NCI-H1092 treated with DMSO at 0.1 percent for 48 hours (cell line): ENCODE results near the gene CUZD1.

Experiments
- DNase-seq: peaks from one replicate; lab custom pipeline; 2025; lab: John Stamatoyannopoulos, UW

CUZD1 gene

GRCh38 chr10:122855745-122856144 is 10.1 kb upstream of the CUZD1 start:
- no peak for DNase-seq

GRCh38 chr10:122854648-122855047 is 9.0 kb upstream of the CUZD1 start:
- no peak for DNase-seq

DNA sequence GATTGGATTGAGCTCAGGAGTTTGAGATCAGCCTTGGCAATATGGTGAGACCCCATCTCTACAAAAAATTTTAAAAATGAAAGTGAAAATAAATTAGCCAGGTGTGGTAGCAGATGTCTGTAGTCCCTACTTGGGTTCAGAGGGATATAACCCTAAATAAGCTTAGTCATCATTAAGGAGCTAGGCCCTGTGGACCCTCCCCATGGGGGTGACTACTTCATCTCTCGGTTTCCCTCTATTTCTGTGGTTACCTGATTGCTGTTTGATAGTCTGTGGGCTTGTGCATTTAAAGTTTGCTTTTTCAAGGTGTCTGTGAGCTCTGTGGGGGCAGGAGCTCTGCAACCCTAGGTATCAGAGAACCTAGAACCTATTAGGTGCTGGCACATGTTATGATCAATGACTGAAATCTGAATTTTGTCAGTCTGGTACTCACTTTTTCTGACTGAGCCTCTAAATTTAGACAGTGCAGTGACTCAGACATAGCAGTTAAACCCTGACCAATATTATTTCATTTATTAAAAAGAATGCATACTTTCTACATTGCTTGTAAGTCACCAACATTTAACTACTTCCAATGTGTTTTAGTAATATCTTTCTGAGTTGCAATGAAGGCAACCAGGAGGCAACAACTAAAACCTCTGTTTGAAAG is 8.1 kb upstream of the CUZD1 start:
- DNase-seq: no peak

DNA sequence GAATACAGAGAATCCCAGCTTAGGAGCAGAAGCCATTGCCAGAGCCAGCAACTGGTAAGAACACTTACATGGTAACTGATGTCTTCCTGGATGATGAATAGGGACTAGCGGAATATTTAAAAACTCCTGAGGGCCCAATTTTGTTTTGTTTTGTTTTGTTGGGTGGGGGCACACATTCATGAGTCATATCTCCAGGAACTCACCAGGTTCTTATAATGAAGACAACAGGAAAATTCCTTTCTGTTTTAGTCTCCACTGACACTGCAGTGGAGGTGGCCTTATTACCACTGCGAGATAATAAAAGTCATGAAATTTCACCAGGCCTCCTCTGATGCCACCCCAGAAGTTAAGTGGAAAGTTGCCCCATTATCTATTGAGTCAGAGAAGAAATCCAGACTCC is 6.6 kb upstream of the CUZD1 start:
- no peak for DNase-seq

DNA sequence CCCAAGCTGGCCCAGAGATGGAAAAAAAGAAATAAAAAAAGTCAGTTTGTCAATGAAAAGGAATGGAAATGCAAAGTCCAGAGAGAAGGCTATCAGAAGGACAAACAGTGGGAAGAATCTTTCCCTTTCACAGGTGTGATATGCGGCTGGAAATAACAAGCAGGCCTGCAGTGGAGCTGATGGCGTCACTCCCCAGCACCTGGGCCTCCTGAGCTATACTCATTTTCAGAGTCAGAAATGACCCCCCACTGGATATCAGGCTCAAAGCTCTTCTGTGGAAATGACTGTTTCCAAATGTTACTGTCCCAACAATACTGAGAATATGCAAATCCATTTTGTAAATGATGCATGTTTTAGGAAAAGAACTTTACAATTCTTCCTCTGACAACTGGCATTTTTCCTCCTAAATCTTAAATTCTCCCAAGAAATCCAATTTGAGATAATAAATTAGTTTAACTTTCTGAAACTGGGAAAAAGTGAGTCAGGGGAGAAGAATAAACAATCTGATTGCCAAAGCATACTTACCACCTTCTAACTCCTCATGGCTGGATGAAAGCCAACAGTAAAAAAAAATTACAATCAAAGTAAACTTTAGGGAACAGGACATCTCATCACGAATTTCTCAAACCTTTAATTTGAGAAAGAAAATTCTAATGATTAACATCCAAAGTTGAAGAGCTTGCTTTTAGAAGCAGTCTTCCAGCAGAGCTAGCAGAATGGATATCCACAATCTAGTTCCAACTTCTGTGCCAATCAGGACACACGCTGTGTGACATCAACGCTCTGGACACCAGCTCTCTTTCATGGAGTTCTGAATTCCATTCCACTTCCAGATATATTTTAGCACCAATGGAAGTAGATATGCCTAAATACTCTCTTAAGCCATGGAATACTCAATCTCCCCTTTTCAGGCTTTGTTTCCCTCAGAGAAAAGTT is 5.3 kb upstream of the CUZD1 start:
- DNase-seq: no peak

GRCh38 chr10:122849900-122850605 is 4.4 kb upstream of the CUZD1 start:
- DNase-seq: no peak

DNA sequence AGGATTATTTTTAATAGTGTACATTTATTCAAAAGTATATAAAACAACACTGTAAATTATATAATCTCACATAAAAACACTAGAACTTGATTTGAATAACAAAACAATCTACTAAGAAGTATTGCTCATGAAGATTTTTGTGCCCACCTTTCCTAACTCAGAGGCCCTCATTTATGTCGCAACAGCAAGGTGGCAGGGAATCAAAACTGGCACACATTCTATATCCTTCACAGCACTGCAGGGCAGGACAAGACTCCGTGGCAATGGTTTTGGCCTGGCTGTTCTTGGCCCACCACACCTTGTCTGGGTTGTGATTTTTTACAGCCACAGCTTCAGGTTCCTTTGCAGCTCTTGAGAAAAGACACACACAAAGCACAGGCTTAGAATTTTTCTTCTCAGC is 3.4 kb upstream of the CUZD1 start:
- DNase-seq: no peak

DNA sequence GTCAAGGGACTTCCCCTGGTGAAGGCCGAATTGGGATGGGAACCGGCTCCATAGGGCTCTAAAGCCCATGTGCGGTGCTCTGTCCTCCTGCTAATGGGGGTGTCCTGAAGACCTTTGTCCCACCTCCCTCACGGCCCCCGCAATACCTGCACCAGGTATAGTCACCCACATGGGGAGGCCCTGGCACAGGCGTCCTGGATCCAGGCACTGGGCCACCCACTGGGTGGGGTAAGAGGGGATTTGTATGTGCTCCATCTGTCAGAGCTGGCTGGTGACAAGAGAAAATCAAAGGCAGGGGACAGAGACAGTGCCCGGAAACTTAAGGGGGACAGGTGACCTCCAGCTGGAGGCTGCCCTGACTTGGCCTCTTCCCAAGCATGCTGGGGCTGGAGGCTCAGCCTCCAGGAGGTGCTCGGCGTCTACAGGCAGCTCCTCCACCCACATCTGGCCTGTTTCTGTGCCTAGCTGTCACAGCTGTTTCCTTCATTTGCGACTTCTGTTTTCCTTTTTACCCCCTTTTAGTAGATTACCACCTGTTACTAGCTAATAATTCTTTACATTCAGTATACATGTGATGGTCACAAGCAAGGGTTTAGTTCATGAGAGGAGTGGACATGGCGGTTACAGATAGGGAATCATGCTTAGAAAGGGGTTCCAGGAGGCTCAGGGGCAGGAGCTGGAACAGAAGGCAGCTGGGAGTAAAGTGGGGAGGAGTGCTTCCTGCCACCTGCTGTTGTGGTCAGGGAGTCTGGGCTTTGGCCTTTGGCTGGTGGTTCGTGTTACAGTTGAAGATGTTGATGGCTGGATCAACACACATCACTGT is 2.3 kb upstream of the CUZD1 start:
- DNase-seq: peak; percentile 2

GRCh38 chr10:122844146-122844545 is 1.5 kb downstream of the CUZD1 start:
- no peak for DNase-seq

GRCh38 chr10:122841569-122841968 is 4.1 kb downstream of the CUZD1 start:
- no peak for DNase-seq

DNA sequence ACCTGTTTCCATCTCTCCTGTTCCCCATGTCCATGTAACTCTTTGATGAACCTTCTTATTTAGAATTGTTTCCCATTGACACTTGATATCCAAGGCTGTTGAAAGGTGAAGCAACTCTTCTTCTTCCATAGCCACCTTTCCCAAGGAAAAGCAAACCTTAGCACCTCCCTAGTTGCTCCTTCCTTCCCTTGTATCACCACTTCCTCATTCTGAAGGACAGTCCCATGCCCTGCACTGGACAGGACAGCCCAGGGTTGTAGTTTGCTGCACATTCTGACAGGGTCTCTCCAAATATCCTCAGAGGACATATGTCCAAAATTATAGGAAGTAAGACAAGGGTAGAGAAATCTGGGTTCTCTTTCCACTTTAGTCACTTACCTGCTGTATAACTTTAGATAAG is 6.2 kb downstream of the CUZD1 start:
- no peak for DNase-seq

- no peak for DNase-seq
These were observed 6.8 kb downstream of the CUZD1 start for GRCh38 chr10:122838880-122839279.

DNA sequence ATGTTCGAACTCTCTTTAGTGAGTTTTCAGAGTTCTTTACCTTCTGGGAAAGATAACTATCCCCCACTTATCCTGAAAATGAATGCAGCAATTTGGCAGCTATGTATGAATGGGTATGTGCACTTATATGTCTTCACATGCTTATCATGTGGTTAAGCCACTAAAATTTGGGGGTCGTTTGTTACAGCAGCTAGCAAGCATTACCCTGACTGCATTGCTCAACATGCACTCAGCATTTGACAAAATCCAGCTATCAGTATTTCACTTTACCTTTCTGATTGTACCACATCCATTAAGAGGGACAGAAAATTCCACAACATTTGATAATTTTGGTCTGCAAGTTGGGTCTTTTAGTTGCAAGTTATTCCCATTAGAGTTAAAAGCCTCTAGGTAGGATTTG is 9.7 kb downstream of the CUZD1 start:
- no peak for DNase-seq

DNA sequence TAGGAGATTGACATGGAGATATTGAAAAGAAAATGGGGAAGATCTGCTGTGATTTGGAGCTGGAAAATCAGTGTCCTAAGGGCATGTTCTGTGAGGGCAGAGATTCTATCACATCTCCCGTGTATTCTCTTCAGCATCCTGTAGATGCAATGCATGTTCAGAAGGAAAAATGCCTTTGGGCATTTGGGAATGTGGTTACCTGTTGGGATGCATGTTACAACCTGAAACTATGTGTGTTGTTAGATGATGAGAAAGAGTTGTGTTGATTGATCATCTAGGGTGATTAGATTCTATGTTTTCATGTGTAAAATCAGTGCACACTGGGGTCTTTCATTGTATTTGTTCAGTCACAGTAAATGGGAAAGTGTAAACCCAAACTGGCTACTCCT is 14.7 kb downstream of the CUZD1 start:
- no peak for DNase-seq

DNA sequence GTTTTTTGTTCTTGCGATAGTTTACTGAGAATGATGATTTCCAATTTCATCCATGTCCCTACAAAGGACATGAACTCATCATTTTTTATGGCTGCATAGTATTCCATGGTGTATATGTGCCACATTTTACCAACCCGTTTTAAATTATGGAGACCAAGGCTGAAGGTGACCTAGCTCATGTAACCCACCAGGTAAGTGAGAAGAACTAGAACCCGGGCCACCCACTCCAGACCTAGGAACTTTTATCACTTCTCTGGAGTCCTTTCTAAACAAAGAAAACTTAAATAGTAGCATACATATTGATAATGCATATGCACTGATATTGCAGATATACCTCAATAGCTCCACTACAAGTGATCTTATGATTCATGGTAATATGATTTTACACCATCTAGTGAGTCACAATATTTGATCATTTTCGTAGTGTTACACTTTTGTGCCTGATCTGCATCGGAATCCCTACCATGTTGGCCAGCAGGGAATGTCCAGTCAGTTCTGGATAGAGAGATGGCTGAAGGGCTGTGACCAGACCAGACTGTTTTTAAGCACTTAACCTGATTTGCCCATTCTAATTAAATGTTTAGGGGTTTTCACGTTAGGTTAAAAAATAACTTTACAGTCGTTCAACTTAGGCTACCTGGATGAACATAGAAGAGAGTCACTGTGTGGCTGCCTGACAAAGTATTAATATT is 15.2 kb downstream of the CUZD1 start:
- no peak for DNase-seq

DNA sequence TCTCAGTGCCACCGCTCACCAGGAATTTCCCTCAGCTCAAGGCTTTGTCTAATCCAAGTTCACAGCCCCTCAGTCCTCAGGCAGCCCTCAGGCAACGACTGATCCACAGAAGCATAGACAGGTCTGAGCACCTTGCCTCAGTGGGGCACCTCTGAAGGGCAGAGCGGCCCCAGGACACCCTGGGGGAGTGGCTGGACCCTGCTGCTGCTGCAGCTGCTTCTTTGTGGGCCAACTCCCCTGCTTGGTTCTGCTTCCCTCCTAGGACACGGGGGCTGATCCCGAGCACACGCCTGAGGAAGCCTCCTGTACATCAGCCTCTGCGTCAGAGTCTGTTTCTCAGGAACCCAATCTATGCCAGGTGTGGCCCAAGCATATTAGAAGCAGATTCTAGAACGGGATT is 16.2 kb downstream of the CUZD1 start:
- no peak for DNase-seq

DNA sequence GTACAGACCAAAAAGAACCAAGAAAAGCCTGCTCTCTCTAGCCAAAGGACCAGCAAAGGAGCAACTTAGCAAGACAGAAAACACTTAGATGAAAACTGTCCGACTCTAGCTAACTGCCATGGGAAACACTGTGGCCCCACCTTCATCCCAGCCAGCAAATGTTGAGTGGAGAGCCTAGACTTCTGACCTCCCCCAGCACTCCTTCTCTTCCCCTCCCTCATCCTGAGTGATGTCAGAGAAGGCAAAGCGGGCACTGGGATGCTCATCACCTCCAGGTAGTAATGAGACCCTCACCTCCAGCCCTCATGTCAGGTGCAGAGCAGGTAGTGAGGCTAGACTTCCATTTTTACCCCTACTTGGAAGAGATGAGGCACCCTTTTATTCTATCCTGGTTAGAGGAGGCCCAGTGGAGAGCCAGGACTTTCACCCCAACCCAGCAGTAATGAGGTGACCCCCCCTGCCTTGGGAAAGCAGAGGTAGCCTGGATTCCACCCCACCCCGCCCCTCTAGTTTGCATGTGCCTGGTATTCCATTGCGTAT is 16.9 kb downstream of the CUZD1 start:
- no peak for DNase-seq

DNA sequence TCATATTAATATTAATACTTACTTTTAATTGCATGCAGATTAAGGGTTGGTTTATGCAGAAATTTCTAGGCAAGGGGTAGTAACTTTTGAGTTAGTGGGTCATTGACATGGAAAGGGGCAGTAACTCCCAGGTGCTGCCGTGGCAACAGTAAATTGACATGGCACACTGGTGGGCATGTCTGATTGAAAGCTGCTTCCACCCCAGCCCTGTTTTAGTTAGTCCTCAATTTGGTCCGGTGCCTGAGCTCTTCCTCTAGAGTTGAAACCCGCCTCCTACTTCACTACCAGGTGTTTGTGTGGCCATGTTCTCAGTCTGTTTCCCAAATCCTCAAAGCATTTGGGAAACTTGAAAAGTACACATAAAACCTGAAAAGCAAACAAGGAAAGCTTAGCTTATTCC is 18.4 kb downstream of the CUZD1 start:
- DNase-seq: no peak

DNA sequence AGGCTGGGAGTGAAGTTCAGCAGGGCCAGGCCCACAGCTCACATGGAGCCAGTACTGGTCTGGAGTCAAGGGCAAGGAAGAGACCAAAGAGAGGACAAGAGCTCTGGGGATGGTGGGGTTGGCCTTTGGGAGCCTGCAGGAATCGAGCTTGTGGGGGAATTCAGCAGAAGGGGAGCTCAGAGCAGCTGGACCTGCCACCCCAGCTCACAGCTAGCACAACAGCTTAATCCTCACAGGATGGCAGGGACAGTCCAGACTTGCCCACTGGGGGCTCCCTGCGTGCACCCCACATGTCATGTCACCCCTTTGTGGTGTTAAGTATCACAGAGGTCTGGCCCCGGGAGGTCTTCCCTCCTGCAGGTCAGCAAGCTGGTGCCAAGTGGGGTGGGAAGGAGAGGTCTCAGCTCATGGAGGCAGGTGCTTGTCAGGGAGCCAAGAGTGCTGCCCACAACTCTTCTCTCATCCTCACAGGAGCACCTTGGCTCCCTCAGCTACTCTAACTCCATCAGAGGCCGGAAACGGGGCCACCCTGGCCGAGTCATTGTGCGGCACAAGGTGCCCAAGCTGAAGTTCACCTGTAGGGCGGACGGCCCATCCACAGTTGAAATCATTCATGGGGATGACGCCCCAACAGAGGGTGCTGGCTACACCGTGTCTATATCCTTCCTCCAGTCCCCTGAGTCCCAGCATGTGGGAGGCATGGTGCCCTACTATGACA is 22.5 kb downstream of the CUZD1 start:
- DNase-seq: no peak

- DNase-seq: no peak
These were observed 23.8 kb downstream of the CUZD1 start for GRCh38 chr10:122821808-122822207.

GRCh38 chr10:122815458-122815857 is 30.2 kb downstream of the CUZD1 start:
- DNase-seq: no peak
